ENCODE data around the gene KLHL29.

The KLHL29 gene

GRCh38 chr2:23478933-23479683 is 94.1 kb downstream of the KLHL29 start:
- DNase-seq, result no peak

- no peak for DNase-seq
These were observed 96.2 kb downstream of the KLHL29 start for GRCh38 chr2:23480957-23481797.

GRCh38 chr2:23482188-23482587 is 97.2 kb downstream of the KLHL29 start:
- no peak for DNase-seq

- no peak for DNase-seq
These were observed 97.6 kb downstream of the KLHL29 start for GRCh38 chr2:23482607-23483006.

GRCh38 chr2:23483791-23484190 is 98.8 kb downstream of the KLHL29 start:
- no peak for DNase-seq

- DNase-seq, result no peak
These were observed 99.3 kb downstream of the KLHL29 start for GRCh38 chr2:23484275-23484674.

GRCh38 chr2:23484767-23485166 is 99.8 kb downstream of the KLHL29 start:
- no peak for DNase-seq

GRCh38 chr2:23485261-23485660 is 100.3 kb downstream of the KLHL29 start:
- DNase-seq, result no peak

- no peak for DNase-seq
These were observed 101.1 kb downstream of the KLHL29 start for GRCh38 chr2:23485841-23486683.

GRCh38 chr2:23486684-23487075 is 101.7 kb downstream of the KLHL29 start:
- no peak for DNase-seq

- DNase-seq, result no peak
These were observed 102.9 kb downstream of the KLHL29 start for GRCh38 chr2:23487735-23488492.

GRCh38 chr2:23488584-23488983 is 103.6 kb downstream of the KLHL29 start:
- no peak for DNase-seq

GRCh38 chr2:23489471-23490322 is 104.7 kb downstream of the KLHL29 start:
- no peak for DNase-seq

GRCh38 chr2:23491591-23492336 is 106.8 kb downstream of the KLHL29 start:
- DNase-seq, result no peak

- no peak for DNase-seq
These were observed 107.3 kb downstream of the KLHL29 start for GRCh38 chr2:23492337-23492675.

GRCh38 chr2:23492921-23493320 is 107.9 kb downstream of the KLHL29 start:
- no peak for DNase-seq

- no peak for DNase-seq
These were observed 108.9 kb downstream of the KLHL29 start for GRCh38 chr2:23493846-23494245.

- DNase-seq, result no peak
These were observed 109.3 kb downstream of the KLHL29 start for GRCh38 chr2:23494286-23494685.

GRCh38 chr2:23495661-23496114 is 110.7 kb downstream of the KLHL29 start:
- DNase-seq, result no peak

- DNase-seq, result no peak
These were observed 111.5 kb downstream of the KLHL29 start for GRCh38 chr2:23496456-23496855.

GRCh38 chr2:23497063-23497462 is 112.1 kb downstream of the KLHL29 start:
- DNase-seq, result no peak
